Esophagus squamous epithelium (tissue), 5 donors: ENCODE data around the gene RALGPS1. TPM values are rescaled to one million over a fixed set of nuclear protein-coding genes. Genes with fewer than 3 reads are reported as not detected.

Experiments used
- DNase-seq: peaks from one replicate; lab custom pipeline; 2025; lab: John Stamatoyannopoulos, UW
- H3K27ac ChIP-seq, 4 donors: fragments of 200-600 bp; sonication (generic); one replicate each; pipeline ENCODE4 v1.5.1; 2016 to 2019; ENCODE audit warnings: mild to moderate bottlenecking in 1 of 4
- H3K27me3 ChIP-seq, 4 donors: fragments of 200-600 bp; sonication (generic); 1 replicate in 3 of 4; 2 replicates in 1 of 4; pipeline versions ENCODE4 v1.5.1 to v1.6.0; 2017 to 2021; ENCODE audit warnings: antibody characterized with exemption in 1 of 4
- H3K36me3 ChIP-seq, 3 donors: fragments of 200-600 bp; sonication (generic); one replicate each; pipeline ENCODE4 v1.5.1; 2016 to 2019
- H3K4me1 ChIP-seq, 3 donors: fragments of 200-600 bp; sonication (generic); one replicate each; pipeline ENCODE4 v1.5.1; 2017 to 2019
- H3K4me3 ChIP-seq, 4 donors: fragments of 200-600 bp; sonication (generic); 1 replicate in 3 of 4; 2 replicates in 1 of 4; pipeline ENCODE4 v1.5.1; 2016 to 2019; ENCODE audit warnings: mild to moderate bottlenecking in 2 of 4, moderate library complexity in 1 of 4
- H3K9me3 ChIP-seq, 3 donors: fragments of 200-600 bp; sonication (generic); one replicate each; pipeline ENCODE4 v1.5.1; 2016 to 2019
- CTCF ChIP-seq, 6 experiments: fragments of 450-650 bp in 4 of 6; fragments of 200-600 bp in 2 of 6; sonication (generic) in 2 of 6; IDR thresholded peaks; one replicate each; pipeline ENCODE4 v1.5.1; 2016 to 2019; ENCODE audit warnings: antibody characterized with exemption in 6 of 6, mild to moderate bottlenecking in 4 of 6, moderate library complexity in 4 of 6
- POLR2A ChIP-seq, 4 donors: fragments of 450-650 bp; IDR thresholded peaks; one replicate each; pipeline ENCODE4 v1.6.1; 2017; ENCODE audit warnings: antibody characterized with exemption in 4 of 4, mild to moderate bottlenecking in 4 of 4, moderate library complexity in 3 of 4
- WGBS, 2 donors: methylation state at CpG; one replicate each; pipeline ENCODE4 v1.1.5; 2018; 5-methylcytosine and 5-hydroxymethylcytosine counted together
- intact Hi-C: fragments of 100-400 bp; cut with DNase I; formaldehyde crosslinking; loops from one replicate; pipeline ENCODE4 v1.15.0; 2022
- total RNA-seq, 4 donors: library from RNA; depleted of rRNA; stranded (reverse); fragments of >200 nt; gene quantifications; one replicate each; pipeline ENCODE4 v1.1.0, GENCODE V29; 2016
- donor health status: DM: yes; HTN: yes; CAD: no.

Gene RALGPS1
- total RNA-seq, 4 donors from 2014 or later, result 3.0 to 16.4 (median 10.6) TPM

GRCh38 chr9:126904586-126904985 lies 10.0 kb upstream of the RALGPS1 start:
- TF ChIP-seq CTCF (IDR thresholded peaks at IDR 0.05), result no peak
- no peak for TF ChIP-seq POLR2A (IDR thresholded peaks at IDR 0.05)
- no peak overlapping the region for H3K27ac ChIP-seq
- 78 to 92% methylated on average over 2 to 3 of the region's 3 CpGs for WGBS, 2 donors
- no peak overlapping the region for H3K4me3 ChIP-seq
- H3K36me3 ChIP-seq, result no peaks in the 10 kb centered on the region
- H3K4me1 ChIP-seq, result no peaks in the 10 kb centered on the region
- DNase-seq, result no peak
- intact Hi-C loops, result no loop called here
- no peaks in the 10 kb centered on the region for H3K9me3 ChIP-seq
- H3K27me3 ChIP-seq, result peaks cover 0 to 35% (median 0%) of the 10 kb centered on the region in 4 donors

DNA sequence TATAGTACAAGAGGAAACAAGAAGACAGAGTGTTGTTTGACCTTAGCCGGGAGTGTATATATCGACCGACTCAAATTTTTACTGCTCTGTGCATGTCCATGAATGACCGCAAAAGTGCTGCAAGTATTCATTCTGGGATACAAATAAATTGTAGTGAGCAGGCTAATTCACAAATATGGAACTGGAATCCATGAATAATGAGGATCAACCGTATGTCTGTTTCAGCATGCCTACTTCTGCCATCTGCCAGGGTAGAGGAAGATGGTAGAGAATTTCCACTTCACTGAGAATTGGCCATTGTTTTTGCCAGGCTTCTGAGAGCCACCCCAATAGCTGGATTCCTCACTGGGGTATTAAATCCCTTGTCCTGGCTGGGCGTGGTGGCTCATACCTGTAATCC lies 8.5 kb upstream of the RALGPS1 start:
- intact Hi-C loops, result no loop called here
- no peaks in the 10 kb centered on the region for H3K9me3 ChIP-seq
- 71 to 77% methylated on average over 5 to 6 of the region's 6 CpGs for WGBS, 2 donors

DNA sequence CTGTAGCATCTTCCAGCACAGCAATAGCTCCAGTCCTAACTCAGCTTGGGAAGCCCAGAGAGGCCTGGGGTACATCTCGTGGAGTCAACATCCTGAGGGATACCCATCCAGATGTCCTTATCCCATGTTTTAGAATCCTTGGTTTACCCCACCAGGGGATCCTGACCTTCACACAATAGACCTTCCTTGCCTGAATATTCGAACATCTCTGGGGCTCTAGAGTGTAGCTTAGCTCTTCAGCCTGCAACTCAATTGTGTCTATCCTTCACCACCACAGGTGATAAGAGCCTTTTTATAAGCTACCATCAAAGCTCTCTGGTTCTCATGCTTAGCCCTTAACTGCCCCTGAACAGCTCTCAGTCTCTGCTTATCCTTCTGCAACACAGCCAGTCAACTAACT lies 7.5 kb upstream of the RALGPS1 start:
- Histone ChIP-seq H3K27ac (no peak overlapping the region), H3K27me3 (peaks cover 0 to 35% (median 0%) of the 10 kb centered on the region in 4 donors), H3K36me3 (no peaks in the 10 kb centered on the region), H3K4me1 (no peaks in the 10 kb centered on the region), H3K4me3 (no peak overlapping the region), H3K9me3 (no peaks in the 10 kb centered on the region)
- intact Hi-C loops, result no loop called here
- no peak for DNase-seq
- 60 to 87% methylated on average over 2 of the region's 2 CpGs for WGBS, 2 donors
- TF ChIP-seq POLR2A (IDR thresholded peaks at IDR 0.05) (no peak), CTCF (IDR thresholded peaks at IDR 0.05) (no peak)

More for the DNA sequence above, 8.5 kb upstream of the RALGPS1 start:
- no peak for TF ChIP-seq POLR2A (IDR thresholded peaks at IDR 0.05)
- no peak for TF ChIP-seq CTCF (IDR thresholded peaks at IDR 0.05)
- Histone ChIP-seq H3K36me3 (no peaks in the 10 kb centered on the region), H3K4me1 (no peaks in the 10 kb centered on the region), H3K27me3 (peaks cover 0 to 35% (median 0%) of the 10 kb centered on the region in 4 donors), H3K4me3 (no peak overlapping the region), H3K27ac (no peak overlapping the region)
- no peak for DNase-seq

DNA sequence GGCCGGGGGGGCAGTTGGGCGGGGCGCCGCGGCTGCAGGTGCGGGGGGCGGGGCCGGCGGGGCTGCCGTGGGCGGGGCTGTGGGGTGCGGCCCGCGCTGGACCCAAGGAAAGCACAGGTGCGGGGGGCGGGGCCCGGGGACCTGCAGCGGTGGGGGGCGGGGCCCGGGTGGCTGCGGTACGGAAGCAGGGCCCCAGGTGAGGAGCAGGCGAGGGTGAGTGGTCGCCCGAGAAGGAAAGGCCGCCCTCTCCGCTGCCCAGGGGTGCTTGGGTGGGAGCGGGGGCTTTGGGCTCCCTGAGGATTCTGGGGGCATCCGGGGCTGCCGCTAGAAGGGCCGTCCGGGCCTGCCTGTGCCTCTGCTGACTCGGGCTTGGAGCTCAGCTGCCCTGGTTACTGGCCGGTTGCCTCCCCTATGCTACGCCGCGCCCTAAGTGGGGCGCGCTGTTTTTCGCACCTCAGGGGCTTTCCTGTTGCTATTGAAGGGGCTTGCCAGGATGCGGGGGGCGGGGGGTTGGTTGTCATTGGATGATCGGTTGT lies 767 bp downstream of the RALGPS1 start:
- H3K4me3 ChIP-seq, result peak overlapping the region; percentile 48 to 90 (median 70)
- no peaks in the 10 kb centered on the region for H3K27me3 ChIP-seq
- H3K4me1 ChIP-seq, result peaks cover 8 to 20% (median 10%) of the 10 kb centered on the region in 3 donors
- H3K9me3 ChIP-seq, result no peaks in the 10 kb centered on the region
- no peak for TF ChIP-seq CTCF (IDR thresholded peaks at IDR 0.05)
- TF ChIP-seq POLR2A (IDR thresholded peaks at IDR 0.05), result no peak
- 0 to 12% methylated on average over 1 to 8 of the region's 43 CpGs for WGBS, 2 donors
- peak overlapping the region; percentile 81 to 95 (median 90) for H3K27ac ChIP-seq
- H3K36me3 ChIP-seq, result no peaks in the 10 kb centered on the region
- intact Hi-C loops, result loop anchor here (10.0 kb wide), 1 partner anchor 51 kb away; the partner anchor contains the start of gene ZBTB34
- DNase-seq, result no peak

DNA sequence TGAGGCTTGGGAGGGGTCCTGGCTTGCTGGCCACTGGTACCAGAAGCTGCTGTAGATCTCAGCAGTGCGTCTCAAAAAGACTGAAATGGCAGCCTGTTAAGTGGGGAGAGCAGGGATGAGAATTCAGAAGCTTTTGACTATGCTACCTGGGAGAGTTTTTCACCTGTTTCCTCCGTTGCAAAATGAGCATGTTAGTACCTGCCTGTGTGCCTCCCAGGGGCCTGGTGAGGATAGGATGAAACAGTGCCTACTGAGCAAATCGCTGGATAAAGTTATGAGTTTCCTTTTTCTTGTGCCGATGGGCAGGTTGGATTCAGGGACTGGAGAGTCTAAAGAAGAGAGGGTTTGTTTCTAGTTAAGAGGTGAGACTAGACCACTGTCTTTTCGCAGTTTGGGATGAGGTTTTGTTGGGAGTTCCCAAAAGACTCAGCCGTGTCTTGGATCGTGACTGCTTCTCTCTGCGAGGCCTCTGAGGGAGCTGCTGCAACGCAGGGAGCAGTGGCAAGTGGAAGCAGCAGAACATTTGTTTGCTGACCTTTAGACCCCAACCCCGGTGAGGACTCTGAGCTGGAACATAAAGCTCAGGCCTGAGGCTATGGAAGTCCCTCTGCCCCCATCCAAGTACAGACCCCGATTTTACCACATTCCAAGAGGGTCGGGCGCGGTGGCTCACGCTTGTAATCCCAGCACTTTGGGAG lies 1.4 kb downstream of the RALGPS1 start:
- no peaks in the 10 kb centered on the region for H3K27me3 ChIP-seq
- DNase-seq, result no peak
- H3K27ac ChIP-seq, result peak overlapping the region; percentile 81 to 95 (median 90)
- H3K4me3 ChIP-seq, result peak overlapping the region; percentile 48 to 90 (median 70)
- H3K4me1 ChIP-seq, result peaks cover 8 to 20% (median 10%) of the 10 kb centered on the region in 3 donors
- 44 to 47% methylated on average over 7 to 10 of the region's 15 CpGs for WGBS, 2 donors
- no peaks in the 10 kb centered on the region for H3K36me3 ChIP-seq
- H3K9me3 ChIP-seq, result no peaks in the 10 kb centered on the region
- intact Hi-C loops, result loop anchor here (10.0 kb wide), 1 partner anchor 51 kb away; the partner anchor contains the start of gene ZBTB34
- TF ChIP-seq CTCF (IDR thresholded peaks at IDR 0.05) (no peak), POLR2A (IDR thresholded peaks at IDR 0.05) (no peak)
